Stimulated activated CD4-positive, alpha-beta T cell treated with anti-CD3 and anti-CD28 coated beads, Interleukin-15, amount 100 ng/mL, for 24 hours (primary cell): Measurements from ENCODE around the gene ZNF385D.

Experiments
- DNase-seq: peaks from one replicate; pipeline ENCODE4 v3.0.0-alpha.2; 2020

The ZNF385D gene

GRCh38 chr3:21585216-21585740 is 165.7 kb downstream of the ZNF385D start:
- no peak for DNase-seq

DNA sequence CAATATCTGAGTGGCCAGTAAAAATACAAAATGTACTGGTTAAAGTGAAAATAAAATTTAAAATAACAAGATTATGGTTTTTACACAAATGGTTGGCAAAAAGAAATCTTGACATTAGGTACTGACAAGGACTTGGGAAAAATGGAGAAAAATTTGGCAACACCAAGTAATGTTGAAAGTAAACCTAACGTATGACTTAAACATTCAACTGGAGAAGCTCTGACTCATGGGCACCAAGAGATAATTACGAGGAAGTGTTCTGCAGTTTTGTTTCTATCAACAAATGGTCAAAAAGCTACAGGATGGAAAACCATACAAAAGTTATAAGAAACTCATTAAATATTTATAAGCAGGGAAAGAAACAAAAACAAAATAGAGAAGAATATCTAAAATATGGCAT is 177.7 kb downstream of the ZNF385D start:
- DNase-seq = no peak

DNA sequence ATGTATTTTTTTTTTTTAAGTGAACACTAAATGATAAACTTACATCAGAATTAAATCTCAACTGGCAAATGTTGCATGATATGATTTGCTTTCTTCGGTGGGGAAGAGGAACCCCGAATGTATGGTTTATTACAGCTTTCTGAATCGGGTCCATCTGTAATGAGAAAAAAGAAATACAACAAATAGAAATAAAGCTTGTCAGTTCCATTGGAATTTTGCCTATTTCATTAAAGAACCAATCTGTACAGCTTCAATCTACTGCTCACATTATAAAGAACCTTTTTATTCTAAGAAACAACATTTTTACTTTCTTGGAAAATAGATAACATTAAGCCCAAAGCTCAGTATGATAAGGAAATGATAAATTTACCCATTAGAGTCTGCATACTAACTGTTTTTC is 186.5 kb downstream of the ZNF385D start:
- DNase-seq = no peak

DNA sequence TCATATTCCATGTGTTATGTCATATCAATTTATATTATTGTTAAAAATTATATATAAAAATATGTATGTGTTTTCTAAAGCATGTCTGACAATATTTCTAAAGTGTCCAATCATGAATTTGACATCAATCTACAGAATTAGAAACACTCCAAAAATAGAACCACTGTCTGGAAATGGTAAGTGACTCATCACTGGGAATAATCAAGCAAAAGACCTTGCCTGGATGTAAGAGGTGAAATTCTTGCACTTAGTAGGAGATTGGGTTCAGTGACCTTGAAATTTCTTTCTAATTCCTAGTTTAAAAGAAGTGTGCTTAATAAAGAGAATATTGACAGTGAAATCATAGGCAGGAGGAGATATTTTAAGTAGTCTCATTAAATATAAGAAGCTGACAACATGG is 188.8 kb downstream of the ZNF385D start:
- DNase-seq = no peak

- DNase-seq = no peak
Observed at GRCh38 chr3:21561472-21561871, 189.5 kb downstream of the ZNF385D start.

- no peak for DNase-seq
Observed at GRCh38 chr3:21551019-21551418, 200.0 kb downstream of the ZNF385D start.

GRCh38 chr3:21544076-21544462 is 206.9 kb downstream of the ZNF385D start:
- no peak for DNase-seq

- no peak for DNase-seq
Observed at GRCh38 chr3:21543380-21544075, 207.5 kb downstream of the ZNF385D start.

GRCh38 chr3:21542656-21543379 is 208.2 kb downstream of the ZNF385D start:
- no peak for DNase-seq

- no peak for DNase-seq
Observed at GRCh38 chr3:21540265-21540664, 210.7 kb downstream of the ZNF385D start.

- no peak for DNase-seq
Observed at GRCh38 chr3:21534462-21534861, 216.5 kb downstream of the ZNF385D start.

DNA sequence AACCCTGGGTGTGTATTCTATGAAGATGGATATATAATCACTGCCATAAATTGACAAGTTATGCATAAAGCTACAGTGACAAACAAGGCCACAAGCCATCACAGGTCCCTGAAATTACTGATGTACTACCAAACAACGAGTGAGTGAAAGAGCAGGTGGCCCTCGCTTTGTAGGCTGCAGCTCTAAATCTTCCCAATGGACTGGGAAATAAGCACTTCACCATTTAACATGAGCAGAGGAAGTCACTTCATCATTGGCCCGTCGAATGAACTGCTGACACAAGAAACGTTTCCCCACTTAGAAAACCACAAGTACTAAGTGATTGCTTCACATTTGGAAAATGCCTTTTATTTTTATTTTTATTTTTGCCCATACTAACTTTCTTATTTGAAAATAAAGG is 218.0 kb downstream of the ZNF385D start:
- no peak for DNase-seq

DNA sequence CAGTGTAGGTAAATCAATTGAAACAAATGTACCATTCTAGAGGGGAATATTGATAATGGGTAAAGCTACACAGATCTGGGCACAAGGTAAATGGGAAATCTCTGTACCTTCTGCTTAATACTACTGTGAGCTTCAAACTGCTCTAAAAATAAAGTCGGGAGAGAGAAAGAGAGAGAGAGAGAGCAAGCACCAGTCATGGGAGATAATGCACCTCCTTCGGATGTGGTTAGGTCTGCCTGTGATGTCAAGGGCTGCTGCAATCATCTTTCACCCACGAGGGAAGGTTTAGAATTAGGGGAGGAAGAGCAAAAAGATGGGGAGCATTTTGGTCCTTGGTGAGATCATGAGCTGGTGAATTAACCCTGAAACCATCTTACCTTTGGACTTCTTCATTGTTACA is 219.1 kb downstream of the ZNF385D start:
- no peak for DNase-seq

DNA sequence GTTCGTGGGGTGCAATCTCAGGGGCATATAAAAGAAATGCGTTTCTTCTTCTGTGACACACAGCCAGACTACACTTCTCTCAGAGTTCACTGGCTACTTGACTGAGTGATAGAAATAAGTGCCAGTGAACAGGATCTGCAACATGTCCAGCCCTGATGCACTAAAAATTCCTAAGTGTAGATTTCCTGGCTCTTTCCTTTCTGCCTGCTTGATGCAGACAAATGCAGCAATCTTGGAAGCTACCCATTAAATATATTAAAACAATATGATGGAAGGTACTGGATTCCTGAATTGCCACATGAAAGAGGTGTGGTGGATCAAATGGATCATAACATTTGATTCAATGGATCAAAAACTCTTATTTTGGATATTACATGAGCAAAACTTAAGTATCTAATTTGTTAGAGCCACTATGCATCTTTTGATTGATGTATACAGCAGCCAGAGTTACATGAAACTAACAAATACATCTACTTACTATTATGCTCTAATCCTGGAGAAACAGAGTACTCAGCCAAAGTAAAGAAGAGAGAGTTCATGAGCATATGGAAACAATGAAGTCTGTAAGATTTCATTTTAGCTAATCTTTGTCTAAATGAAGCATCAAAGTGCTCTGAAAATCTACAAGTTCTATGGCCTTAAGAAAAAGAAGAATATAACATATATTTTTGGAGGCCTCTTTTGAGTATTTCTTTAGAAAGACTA is 222.6 kb downstream of the ZNF385D start:
- DNase-seq = no peak

DNA sequence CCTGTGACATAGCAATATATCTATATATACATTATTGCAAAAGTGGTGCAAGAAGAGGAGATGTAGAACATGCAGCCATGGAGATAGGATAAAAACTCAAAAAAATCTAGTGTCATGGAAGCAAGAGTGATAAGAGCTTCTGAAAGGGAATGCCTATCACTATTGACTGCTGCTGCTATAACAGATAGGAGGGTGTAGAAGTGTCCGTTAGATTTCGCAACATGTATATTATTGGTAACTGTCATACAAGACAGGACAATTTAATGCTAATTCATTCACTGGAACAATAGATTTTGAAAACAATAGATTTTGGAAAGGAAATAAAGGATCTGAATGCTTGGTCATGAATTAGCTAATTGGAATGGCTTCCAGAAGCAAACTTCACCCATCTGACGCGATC is 224.5 kb downstream of the ZNF385D start:
- no peak for DNase-seq

DNA sequence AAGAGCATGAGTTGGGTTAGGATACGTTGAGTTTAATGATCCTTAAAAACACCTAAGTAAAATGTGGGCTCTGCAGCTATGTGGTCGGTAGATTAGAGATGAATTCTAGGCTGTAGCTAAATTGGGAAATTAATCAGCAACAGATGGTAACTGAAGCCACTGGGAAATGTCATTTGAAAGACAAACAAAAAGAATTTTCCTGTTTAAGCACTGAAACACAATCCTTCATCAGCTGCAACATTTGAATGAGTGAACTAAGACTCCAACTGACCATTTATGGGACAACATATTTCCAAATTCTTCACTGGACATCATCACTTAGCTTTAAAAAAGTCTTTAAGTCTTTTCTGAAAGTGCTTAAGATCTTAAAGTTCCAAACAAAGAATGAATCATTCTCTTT is 226.9 kb downstream of the ZNF385D start:
- no peak for DNase-seq

GRCh38 chr3:21520106-21520963 is 230.7 kb downstream of the ZNF385D start:
- DNase-seq = no peak

DNA sequence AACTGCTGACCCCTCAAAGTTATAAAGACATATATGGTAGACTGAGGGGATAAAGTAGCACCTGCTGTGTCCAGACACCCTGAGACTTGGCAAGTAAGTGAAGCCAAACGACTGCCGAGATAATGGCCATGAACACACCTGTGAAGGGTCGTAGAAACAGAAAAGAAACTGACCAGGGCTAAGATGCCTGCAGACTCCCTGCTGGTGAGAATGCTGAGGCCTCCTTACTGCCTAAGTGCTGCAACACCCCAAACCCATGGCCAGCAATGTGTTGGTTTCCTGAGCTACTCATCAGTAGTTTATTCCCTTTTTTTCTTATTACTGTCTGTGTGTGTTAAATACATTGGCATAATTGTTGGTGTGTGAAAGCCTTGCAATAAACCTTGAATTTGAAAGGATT is 233.8 kb downstream of the ZNF385D start:
- no peak for DNase-seq

- no peak for DNase-seq
Observed at GRCh38 chr3:21515417-21515816, 235.6 kb downstream of the ZNF385D start.

DNA sequence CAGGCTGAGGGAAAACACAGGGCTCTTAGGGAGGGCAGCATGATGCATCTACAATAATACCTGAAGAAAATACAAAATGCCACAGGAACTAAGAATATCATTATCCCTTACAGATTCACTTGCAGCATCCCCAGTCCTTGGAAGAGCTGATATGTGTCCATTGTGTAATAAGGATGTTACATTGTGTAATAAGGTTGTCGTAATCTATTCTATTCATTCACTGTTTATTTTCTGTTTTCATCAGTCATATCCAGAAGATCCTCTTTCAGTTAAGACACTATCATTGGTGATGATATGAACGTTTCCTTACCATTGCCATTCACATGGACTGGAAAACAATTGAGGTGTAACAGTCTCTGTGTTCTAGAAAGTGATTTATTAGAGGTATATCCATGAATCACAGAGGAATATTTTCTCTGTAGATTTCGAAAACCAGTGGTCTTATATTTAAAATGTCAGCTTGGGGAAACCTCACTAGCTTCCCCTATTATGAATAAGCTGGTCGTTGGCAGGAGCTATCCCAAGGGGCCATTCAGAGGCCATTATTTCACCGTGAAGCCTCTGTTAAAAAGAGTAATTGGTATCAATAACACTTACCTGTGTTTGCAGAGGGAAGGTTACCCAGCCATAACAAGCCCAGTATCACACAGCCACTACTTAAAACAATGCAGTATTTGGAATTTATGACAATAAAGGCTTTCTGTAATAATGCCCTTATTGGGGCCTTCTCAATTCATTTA is 241.1 kb downstream of the ZNF385D start:
- DNase-seq = no peak

DNA sequence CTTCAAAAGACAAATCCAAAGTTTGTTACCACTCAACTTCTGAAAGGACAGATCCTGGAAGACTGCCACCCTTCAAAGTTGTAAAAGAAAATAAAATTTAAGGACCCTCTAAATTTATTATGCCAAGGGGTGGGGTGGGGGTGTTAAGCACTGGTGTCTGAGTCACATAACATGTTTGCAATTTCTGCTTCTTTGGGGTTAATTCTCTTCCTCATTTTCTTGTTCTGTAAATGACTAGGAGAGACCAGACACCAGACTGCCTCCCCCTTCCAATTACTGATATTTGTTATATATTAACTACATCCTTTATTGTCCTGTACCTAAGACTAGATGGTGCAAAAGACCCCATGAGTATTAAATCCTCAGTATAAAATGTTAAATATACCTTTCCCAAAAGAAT is 242.8 kb downstream of the ZNF385D start:
- DNase-seq = no peak
